Activated CD8-positive, alpha-beta memory T cell treated with anti-CD3 and anti-CD28 coated beads, Interleukin-2, amount 50 U/mL, for 48 hours (primary cell): ENCODE results near the gene HM13.
"Not testable (repeated sequence)": the region's sequence is repeated elsewhere in the genome, so short reads cannot be mapped to it uniquely, and the experiment has no call there.

Source experiments
- DNase-seq: peaks from one replicate; pipeline ENCODE4 v3.0.0-alpha.2; 2020

Gene HM13

GRCh38 chr20:31568041-31568731 is 53.9 kb downstream of the HM13 start:
- no peak for DNase-seq

DNA sequence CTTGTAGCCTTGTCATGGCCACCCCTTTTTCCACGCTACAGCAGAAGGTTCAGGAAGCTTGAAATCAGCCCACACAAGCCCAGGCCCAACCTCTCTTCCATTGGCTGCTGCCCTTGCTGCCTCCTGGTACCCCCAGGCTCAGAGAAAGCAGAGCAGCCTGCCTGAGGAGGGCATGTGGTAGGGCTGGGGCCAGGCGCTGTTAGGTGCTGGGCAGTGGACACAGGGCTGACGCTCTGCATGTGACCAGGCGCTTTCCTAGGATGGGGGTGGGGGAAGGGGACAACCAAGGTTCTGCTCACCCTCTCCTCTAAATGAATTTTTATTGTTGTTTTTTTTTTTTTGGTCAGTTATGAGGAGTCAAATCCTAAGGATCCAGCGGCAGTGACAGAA is 54.5 kb downstream of the HM13 start:
- DNase-seq, result no peak

- peak; percentile 88 for DNase-seq
These were observed 55.1 kb downstream of the HM13 start for GRCh38 chr20:31569163-31570020.

DNA sequence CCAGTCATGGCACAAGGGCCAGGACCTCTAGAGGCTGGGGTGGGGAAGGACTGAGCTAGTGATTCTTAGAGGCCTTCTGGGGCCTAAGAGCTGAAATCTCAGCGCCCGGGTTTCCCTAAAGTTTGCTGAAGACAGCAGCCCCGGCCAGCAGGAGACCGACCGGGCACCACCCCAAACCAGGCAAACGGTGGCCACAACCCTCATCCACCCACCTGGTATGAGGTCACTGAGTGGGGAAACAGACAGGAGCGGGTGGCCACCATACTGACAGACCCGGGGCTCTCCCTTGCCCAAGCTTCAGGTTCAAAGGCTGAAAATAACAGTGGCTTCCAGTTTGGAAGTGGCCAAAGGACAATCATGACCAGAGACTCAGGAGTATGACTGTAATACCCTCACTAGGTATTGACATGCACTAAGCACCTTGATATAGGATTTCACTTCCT is 55.8 kb downstream of the HM13 start:
- DNase-seq, result no peak

GRCh38 chr20:31570735-31571617 is 56.7 kb downstream of the HM13 start:
- no peak for DNase-seq

- no peak for DNase-seq
These were observed 57.9 kb downstream of the HM13 start for GRCh38 chr20:31572042-31572700.

DNA sequence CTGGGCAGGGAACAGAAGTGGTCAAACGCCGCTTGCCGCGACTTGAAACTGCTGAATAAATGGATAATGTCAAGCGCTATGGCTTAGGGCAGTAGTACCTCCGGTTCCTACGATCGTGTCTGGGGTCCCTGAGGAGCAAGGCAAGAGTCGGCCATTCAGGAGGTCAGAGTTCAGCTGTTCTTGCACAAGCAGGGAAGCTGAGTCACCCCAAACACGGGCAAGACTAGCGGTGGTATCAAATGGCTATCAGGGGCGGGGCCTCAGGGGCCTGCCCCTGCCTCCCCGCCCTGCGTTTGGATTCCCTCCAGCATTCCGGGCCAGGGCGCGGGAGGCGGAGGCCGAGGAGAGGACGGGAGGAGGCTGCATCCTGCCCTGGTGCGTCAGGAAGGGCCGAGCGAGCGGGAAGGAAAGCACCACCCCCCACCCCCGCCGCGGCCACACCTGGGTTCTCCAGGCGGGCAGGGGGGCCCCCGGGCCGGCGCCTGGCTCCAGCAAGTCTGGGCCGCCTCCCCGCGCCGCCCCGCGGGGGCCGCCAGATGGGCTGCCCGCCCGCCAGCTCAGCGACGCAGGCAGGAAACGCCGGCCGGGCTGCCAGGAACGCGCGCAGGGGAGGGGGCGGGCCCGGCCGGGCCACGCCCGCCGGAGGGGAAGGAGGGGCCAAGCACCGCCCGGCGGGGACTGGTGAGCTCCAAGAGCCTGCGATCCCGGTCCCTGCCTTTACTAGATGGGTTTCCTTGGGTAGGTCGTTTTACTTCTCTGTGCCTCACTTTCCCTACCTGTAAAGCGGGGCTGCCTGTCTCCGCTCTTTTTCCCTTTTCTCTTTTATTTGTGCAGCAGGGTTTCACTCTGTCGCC is 58.7 kb downstream of the HM13 start:
- peak; percentile 94 for DNase-seq

DNA sequence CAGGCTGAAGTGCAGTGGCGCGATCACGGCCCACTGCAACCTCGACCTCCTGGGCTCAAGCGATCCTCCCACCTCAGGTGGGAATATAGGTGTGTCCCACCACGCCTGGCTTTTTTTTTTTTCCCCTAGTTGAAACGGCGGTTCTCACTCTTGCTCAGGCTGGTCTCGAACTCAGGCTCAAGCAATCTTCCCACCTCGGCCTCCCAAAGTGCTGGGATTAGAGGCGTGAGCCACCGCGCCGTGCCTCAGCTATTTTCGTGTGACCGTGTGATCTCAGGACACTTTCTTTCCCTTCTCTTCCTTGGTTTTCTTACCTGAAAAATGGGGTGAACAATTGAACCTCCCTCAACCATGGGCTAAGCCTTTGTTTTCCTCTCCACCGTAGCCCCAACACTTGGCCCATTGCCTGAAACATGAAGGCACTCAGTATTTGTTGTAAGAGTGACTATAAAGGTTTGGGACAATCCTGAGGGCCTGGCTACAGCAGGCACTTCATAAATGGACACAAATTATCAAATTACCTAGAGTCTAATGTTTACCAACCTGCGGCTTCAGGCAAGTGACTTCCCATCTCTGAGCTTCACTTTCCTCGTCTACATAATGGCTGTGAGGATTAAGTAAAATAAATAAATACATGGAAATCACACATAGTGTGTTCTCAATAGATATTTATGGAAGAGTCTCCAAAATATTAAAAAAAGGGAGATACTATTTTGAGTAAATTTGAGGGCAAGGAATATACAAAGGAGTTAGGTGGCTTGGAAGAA is 59.5 kb downstream of the HM13 start:
- DNase-seq, result no peak

- not testable (repeated sequence) for DNase-seq
These were observed 60.7 kb downstream of the HM13 start for GRCh38 chr20:31574986-31575385.

GRCh38 chr20:31576751-31577150 is 62.5 kb downstream of the HM13 start:
- no peak for DNase-seq

DNA sequence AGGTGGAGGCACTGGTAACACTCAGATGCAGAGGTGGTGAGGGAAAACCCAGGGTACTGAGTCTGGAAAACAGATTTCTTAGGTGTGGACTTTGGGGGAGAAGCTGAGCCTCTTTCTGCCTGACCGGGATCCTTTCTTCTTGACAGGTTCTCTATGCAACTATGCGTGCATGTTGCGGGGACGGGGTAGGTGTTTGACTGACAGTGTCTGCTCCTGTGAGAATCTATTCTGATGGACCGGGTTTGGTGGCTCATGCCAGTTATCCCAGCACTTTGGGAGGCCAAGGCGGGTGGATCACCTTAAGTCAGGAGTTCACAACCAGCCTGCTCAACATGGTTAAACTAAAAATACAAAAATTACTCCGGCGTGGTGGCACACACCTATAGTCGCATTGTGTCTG is 63.0 kb downstream of the HM13 start:
- DNase-seq, result no peak

DNA sequence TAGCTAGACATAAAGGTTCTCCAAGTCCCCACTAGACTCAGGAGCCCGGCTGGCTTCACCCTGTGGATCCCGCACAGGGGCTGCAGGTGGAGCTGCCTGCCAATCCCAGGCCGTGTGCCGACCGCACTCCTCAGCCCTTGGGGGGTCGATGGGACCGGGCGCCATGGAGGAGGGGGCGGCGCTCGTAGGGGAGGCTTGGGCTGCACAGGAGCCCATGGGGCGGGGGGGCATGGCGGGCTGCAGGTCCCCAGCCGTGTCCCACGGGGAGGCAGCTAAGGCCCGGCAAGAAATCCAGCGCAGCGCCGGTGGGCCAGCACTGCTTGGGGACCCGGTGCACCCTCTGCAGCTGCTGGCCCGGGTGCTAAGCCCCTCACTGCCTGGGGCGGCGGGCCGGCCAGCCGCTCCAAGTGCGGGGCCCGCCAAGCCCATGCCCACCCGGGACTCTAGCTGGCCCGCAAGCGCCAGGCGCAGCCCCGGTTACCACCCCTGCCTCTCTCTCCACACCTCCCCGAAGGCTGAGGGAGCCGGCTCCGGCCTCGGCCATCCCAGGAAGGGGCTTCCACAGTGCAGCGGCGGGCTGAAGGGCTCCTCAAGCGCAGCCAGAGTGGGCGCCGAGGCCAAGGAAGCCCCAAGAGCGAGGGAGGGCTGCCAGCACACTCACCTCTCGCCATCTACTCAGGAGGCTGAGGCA is 64.4 kb downstream of the HM13 start:
- DNase-seq, result no peak

- DNase-seq, result no peak
These were observed 65.0 kb downstream of the HM13 start for GRCh38 chr20:31579245-31579644.

- not testable (repeated sequence) for DNase-seq
These were observed 65.9 kb downstream of the HM13 start for GRCh38 chr20:31579941-31580651.

- no peak for DNase-seq
These were observed 66.5 kb downstream of the HM13 start for GRCh38 chr20:31580706-31581105.

- DNase-seq, result no peak
These were observed 67.1 kb downstream of the HM13 start for GRCh38 chr20:31581391-31581790.

GRCh38 chr20:31587545-31588389 is 73.5 kb downstream of the HM13 start:
- DNase-seq, result no peak

DNA sequence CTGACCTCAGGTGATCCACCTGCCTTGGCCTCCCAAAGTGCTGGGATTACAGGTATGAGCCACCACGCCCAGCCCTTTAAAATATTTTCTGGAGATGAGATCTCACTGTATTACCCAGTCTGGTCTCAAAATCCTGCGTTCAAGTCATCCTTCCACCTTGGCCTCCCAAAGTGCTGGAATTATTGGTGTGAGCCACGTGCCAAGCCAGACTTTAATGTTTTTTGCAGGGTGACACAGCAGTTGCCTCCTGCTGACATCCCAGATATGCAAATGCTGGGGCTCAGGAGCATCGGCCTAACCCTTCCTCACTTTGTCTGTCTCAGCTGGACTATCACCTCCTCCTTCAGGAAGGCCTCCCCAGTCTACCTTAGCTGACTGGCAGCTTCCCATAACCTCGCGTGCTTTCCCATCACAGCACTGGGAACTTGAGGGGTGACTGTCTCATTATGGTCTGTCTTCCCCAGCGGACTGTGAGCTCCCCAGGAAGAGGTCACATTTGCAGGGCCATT is 76.5 kb downstream of the HM13 start:
- DNase-seq, result no peak
